ENCODE measurements around the gene GRID1. TPM values are rescaled to one million over a fixed set of nuclear protein-coding genes. Genes with fewer than 3 reads are reported as not detected.

Gene GRID1
- polyA plus RNA-seq, 12 donors: 3.0 to 7.0 (median 4.9) TPM; not detected in 2

DNA sequence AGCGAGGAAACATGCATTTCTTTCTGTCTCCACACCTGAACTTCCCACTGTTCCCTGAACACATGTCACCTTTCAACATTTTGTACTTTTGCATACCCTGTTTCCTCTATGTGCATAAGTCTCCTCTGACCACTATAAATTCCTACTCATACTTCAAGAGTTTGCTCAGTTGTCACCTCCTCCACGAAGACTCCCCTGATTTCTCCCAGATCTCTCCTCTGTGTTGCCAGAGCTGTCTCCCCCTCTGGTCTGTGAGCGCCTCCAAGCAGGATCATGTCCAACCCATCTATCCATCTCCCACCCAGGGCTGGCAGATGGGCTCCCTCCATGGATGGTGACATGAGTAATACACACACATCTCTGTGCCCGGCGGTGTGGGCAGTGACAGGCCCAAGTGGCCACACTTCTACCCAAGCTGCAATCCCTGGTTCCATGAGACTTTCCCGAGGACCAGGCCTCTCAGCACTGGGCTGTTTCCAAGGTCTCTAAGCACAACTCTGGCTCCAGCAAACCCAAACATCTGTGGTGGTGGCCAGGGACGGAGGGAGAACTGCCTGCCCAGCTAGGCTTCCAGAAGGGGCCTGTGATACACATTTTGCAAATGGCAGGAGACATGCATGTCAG lies 135.9 kb downstream of the GRID1 start:
- no peak for DNase-seq

DNA sequence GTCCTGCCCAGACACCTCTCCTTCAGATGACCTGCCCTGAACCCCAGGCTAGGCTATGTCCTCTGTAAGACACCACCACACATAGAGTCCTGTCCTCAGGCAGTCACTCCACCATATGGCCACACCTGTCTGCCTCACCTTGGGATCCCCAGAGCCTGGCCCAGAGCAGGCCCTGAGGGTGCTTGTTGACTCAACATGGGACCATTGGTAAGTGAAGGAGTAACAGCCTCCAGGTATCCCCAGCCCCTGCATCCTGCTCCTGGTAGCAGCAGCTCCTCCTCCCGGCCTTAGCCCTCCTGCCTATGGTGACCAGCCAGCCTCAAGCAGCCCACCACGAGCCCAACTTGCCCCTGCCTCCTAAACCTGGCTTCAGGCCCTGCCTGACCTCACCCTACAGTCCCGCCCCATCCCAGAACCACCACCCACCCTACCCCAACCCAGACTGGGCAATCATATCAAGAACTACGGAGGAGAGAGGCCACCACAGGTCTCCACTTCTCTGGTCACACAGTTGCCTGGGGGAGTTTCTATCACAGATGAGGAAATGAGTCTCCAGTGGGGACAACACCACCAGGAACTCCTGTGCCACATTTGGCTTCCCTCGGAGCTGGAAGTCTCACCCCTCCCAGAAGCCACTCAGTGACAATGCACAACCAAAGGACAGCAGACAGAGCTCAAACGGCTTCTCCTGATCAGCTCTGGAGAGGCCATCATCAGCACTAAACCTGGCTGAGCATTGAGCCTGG lies 136.6 kb downstream of the GRID1 start:
- DNase-seq: no peak

DNA sequence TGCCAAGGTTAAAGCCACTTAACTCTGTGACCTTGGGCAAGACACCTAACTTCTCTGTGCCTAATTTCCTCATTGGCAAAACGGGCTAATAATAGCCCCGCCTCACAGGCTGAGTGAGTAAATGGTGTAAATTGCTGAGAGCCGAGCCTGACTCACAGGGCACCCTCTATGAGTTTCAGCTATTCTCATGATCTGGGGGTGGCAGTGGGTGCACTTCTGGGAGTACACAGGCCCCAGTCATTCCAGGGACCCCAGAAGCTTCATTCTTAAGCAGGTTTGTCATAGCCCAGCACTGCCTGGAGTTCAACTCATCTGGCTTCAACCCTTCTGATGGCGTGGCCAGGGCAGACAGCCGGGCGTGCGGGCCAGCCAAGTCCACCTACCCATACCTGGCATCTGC lies 137.2 kb downstream of the GRID1 start:
- DNase-seq: no peak

DNA sequence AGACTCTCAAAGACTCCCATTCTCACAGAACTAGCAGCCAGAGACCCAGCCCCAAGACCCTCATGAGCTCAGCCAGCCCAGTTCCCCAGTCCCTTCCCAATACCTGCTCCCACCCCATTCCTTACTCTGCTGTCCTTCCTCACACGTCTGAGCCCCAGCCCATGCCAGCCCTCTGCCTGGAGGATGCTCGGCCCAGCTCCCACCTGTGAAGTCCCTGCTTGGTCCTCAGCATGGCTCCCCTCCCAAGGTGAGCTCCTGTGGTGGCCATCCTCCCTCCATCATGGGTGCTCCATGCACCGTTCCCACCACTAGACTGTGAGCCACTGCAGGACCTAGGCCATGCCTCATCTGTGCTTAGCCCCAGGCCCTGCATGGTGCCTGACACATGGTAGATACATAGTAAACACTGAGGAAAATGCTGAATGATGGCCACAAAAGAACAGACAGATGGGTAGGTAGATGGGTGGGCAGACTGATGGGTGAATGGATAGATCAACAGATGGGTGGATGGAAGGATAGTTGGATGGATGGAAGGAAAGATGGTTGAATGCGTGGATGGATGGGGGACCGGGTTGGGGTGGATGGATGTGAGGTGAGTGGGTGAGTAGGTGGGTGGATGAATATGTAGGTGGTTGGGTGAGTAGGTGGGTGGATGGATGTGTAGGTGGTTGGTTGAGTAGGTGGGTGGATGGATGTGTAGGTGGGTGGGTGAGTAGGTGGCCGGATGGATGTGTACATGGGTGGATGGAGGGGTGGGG lies 138.9 kb downstream of the GRID1 start:
- no peak for DNase-seq

DNA sequence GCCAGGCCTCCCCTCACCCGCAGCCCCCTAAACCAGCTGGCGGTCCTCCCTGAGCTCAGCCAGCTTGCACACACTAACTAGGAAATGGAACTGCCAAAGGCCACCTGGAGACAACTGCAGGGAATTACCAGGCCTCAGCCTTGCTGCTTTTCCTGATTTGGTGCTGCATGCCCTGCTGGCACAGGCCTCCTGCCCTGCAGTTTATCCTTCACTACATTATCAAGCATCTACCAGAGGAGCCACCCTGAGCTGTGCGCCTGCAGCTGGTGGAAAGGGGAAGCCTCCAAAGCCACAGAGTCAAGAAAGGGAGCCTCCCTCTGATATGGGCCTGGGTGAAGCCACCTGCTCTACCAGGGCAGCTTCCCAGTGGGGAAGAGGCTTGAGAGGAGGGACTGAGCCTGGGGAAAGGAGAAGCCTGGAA lies 139.8 kb downstream of the GRID1 start:
- DNase-seq: no peak

DNA sequence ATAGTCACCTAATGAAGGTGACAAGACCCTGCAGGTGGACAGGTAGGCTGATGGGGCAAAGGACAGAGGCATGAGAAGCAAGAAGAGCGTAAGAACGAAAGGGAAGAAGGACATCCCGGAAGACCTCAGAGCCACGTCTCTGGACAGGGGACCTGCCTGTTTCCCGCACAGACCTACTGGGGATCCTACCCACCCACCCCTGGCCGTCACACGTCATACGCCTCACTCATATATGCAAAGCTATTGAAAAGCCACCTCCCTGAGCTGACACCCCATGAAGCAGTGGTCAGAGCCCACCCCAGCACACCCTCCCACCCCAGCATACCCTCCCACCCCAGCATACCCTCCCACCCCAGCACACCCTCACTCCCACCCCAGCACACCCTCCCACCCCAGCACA lies 140.6 kb downstream of the GRID1 start:
- no peak for DNase-seq

DNA sequence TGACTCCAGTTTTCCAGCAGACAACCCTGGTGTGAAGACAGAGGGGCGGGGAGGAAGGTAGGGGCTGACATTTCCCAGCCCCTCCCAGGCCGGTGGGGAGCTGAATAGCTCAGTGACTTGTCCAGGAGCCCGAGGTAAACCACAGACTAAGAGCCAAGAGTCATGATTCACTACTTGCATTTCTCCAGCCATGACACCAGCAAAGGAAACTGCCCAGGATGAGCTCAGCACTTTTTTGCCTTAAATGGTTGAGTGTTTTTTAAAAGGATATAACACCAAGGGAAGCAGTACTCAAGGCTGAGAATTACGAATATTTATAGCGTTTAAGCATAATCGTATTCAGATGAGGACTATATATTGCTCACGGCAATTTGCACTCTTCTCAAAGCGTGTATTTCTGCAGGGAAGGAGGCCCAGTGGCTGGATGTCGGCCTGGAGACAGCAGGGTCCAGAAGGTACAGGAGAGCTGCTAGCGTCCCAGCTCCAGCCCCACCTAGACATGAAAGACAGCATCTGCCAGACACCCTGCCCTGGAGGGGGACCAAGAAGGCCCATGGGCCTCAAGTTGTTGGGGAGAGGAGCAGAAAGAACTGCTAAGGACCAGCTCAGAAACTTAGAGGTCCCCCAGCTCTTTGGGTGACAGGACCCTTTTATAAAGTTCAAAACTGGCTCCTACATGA lies 141.4 kb downstream of the GRID1 start:
- DNase-seq: peak; percentile 6

DNA sequence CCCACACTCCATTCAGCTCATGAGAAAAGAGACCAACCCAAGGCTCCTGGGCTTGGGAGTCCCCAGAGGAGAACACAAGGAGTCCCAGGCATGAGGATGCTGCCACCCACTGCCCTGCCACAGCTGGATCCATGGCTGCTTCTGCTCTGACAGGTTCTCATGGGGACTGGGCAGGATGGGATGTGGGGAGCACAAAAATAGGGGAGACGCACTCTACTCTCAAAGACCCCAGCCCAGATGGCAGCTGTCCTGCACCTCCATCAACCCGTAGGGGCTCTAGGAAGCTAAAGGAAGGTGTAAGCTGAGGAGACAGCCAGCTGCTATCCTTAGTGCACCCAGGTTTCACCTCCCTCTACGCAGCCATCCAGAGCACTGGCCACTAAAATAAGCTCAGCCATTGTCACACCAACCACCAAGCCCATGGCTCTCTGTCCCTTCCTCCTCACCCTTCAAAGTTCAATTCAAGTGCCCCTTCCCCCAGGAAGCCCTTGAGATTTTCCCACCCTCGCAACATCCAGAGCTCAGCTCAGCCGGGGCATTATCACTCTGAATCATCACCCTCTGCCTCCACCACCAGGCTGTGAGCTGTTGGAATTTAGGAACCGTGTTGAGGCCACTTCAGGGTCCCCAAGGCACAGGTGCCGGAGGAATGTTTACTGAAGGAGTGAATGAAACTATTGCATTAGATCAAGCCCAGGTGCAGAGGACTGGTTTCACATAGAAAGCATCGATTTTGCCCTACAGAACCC lies 142.1 kb downstream of the GRID1 start:
- DNase-seq: no peak

DNA sequence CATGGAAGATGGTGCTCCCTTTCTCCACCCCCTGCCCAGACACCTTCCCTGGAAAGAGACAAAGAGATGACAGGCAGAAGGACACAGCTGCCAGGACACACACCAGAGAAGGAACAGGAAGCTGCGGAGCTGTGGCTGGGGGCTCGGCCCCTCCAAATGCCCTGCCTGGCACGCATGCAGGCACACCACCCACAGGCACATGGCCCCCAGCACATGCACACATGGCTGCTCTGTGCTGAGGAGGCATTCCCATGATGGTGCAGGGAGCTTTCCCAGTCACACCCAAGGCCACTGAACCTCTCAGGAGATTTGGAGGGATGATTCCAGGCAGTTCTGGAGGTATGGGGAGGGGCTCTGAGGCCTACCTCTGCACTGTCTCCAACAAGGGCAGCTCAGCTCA lies 143.3 kb downstream of the GRID1 start:
- no peak for DNase-seq

DNA sequence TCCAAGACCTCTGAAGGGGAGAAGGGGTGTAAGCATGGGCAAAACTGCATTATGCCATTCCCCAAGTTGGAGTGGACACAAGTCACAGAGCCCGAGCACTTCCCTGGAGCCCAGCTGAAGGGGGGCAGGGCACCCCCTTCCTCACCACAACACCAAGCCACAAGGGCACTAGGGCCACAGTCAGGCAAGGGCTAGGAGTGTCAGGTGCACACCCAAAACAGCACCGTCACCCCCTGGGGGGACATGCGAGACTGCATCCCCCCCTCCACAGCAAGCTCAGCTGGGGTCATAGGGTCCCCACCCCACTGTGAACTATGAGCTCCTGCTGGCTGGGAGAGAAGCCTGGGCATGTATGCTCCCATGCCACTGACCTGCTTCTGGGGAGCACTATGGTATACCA lies 143.9 kb downstream of the GRID1 start:
- no peak for DNase-seq

DNA sequence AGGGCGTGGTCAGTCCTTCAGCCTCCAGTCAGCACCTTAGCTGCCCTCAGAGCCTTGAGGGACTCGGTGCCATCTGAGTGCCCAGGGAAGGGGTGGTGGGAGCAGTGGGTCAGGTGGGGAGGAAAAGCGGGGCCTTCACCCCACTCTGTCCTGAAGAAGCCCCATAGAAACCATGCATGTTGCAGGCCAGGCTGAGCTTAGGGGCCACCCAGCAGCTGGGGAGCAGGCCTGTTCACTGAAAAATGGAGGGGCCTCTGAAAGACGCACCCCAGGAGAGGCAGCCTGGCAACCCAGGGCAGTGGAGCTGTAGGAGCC lies 144.3 kb downstream of the GRID1 start:
- DNase-seq: no peak

DNA sequence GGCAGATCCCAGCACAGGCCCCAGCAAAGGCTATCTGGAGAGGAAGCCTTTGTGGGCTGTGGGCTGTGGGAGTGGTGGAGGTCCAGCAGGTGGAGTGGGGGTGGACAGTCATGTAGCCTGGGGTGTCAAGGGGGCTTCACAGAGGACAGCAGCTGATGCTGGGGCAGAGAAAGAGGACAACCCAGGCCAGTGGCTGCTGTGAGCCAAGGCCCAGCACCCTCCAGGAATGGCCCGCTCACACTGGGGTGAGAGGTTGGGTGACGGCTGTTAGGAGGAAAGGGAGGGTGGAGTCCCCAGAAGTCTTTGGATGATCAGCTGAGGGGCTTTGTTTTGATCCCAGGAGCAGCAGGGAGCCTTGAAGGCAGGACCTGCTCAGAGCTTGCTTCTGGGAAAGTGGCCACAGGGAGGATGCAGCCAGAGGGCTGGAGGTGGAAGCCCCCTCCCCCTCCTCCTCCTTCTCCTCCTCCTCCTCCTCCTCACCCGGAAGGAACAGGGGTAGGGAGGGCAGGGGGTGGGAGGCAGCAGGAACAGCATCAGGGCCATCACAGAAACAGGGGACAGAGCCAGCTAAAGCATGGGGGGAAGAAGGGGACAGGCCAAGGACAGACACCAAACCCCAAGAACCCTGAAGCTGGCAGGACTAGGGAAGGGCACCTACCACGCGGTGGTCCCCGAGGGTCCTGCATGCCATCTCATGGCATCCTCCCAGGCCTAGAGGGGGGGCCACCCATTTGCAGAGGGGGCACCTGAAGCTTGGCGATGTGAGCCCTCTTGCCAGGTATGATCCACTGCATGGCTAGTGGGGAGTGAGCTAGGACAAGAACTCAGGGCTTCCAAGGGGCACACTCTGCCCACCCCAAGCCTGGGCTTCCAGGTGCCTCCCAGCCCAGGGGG lies 144.9 kb downstream of the GRID1 start:
- no peak for DNase-seq

DNA sequence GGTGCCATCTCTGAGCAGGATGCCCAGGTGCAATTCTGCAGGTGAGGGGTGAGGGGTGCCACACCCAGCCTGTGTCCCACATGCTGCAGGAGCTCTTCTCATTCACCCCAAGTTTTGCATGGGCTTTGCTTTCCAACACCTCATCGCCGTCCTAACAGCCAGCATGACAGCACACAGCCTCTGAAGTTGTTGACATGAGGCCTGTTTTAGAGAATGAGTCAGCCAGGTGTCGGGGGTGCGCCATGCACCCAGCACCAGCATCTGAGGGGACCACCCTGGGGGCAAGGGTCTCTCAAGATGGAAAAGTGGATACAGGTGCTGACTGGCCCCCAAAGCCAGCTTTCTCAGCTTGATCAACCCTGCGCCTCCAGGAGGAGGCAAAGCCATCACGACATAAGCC lies 146.0 kb downstream of the GRID1 start:
- DNase-seq: no peak

DNA sequence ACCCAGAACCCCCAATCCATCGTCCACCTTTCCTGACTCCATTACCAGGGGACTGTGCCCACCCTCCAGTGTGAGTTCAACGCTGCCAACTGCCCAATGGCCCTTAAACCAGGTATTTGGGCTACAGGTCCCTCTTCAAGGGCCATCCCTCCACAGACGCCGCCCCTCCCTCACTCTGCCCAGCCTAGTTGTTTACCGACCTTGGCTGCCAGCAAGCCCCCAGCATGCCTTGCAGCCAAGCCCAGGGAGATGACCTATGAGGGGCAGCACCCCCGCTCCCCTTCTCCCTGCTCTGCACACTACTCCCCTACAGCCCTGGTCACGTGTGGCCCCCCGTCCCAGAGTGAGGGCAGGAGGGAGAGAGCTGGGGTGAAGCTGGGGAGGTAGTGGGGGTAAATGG lies 147.3 kb downstream of the GRID1 start:
- DNase-seq: no peak

DNA sequence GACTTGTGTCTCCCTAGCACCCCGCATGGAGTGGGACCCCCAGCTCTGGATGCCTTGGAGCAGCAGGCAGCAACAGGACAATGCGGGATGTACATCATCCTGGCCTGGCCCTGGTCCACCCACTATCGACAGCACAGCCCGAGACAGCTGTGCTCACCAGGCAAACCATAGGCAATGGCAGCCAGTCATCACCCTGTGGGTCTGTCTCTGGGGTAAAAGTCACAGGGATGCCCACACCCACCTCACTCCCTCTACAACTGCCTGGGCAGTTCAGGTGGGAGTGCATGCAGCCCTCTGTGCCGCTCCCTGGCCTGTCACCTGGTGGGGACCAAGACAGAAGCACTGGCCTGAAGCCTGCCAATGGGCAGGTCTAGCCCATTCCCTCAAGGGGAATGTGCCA lies 147.8 kb downstream of the GRID1 start:
- DNase-seq: no peak

DNA sequence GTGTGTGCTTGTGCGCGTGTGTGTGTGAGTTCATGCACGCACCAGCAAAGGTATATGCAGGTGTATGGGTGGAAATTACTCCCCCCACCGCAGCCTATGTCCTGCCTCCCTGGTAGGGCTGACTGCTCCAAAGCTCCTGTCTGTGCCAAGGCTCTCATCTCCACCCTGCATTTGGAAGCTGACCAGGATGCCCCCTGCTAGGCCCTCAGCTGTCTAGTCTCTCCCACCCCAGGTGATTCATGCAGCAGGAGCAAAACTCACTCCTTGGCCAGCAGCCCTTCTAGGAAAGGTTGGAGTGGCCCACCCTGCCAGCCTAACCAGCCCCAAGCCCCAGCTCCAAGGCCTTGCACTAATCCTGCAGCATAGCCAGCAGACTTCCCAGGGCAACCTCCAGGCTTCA lies 148.4 kb downstream of the GRID1 start:
- DNase-seq: no peak

DNA sequence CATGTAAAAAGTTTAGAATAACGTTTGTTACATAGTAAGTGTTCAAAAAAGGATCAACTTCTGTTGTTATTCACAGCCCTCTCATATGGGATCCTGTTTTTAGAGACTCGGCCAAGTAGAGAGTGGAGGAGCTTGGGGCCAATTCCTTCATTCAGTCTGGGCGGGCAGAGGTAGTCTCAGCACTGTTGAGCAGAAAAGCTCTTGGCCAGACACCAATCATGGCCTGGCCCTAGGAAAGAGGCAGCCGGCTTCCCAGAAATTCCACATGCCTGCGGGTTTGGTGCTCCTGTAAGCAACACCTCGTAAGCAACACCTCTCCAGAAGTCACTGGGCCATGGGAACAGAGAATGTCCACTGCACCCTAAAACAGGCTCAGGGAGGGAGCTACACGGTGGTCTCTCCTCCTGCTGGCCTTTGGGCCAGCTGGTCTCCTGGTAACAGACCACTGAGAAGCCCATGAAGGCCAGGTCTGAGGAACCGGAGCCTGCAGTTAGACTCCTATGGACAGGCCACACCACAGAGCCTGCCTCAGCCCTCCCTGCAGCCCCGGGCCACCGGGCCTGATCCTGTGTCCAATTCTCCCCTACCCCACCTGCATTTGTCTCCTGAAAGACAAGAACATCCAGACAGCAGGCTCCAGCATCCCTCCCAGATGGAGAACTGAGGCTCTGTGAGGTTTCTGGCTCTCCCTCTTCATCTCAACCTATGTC lies 149.1 kb downstream of the GRID1 start:
- peak; percentile 16 for DNase-seq

DNA sequence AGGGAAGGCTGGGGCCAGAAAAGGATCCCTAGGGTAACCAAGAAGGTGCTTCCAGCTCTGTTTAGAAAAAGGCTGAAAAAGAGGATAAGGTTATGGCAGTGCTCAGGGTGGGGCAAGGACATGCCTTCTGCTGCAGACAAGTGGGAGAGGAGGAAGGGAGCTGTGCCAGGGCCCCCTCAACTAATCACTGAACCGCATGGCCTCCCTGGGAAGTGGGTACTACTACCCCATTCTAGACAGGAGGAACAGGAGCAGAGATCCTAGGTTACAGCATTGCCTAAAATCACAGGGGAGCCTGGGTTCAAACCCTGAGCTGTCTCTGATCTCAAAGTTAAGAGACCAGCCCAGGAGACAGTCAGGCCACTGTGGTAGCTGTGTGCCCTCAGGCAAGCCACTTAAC lies 149.7 kb downstream of the GRID1 start:
- DNase-seq: no peak

DNA sequence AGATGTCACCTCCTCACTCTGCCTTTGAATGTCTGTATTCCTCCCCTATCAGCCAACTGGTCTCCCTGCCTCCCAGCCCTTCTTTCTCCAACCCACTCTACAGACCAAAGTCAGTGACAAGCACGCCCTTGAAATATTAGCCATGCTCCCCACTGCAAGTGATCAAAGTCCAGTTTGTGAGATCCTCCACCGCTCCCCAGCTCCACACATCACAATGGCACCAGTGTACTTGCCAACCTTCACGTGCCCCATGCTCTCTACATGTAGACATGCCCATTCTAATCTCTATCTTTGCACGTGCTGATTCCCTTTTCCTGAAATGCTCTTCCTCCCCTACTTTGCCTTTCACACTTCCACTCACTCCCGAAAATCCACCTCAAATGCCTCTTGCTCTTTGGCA lies 150.9 kb downstream of the GRID1 start:
- no peak for DNase-seq

DNA sequence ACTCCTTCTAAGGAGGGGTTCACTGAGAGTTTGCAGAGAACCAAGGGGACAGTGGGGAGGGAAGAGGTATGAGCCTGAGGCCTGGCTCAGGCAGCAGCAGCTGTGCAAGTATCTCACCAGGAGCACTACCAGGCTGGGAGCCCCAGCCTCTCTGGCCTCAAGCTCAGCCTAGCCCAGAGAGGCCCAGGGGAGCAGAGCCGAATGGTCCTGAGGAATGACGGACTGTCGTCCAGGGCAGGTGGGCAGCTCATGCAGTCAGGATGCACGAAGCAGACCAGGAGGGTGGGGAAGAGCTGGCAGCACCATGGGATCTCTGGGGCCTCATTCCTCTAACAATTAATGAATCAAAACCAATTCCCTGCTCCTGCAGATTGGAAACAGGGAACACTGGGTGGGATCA lies 151.5 kb downstream of the GRID1 start:
- no peak for DNase-seq
